Brain microvascular endothelial cell (primary cell): Measurements from ENCODE around the gene TRAF1.

Experiments used
- DNase-seq: peaks from one replicate; pipeline ENCODE4 v3.0.0-alpha.2; 2020
- H3K27ac ChIP-seq: fragments of 250-450 bp; sonication (Bioruptor Pico); 2 replicates; pipeline ENCODE4 v1.5.1; 2020; ENCODE audit warnings: mild to moderate bottlenecking, moderate library complexity
- H3K27me3 ChIP-seq: fragments of 250-450 bp; sonication (Bioruptor Pico); replicated peaks from 2 replicates; pipeline ENCODE4 v1.5.1; 2020; ENCODE audit warnings: mild to moderate bottlenecking
- H3K36me3 ChIP-seq: fragments of 250-450 bp; sonication (Bioruptor Pico); replicated peaks from 2 replicates; pipeline ENCODE4 v1.5.1; 2020; ENCODE audit warnings: mild to moderate bottlenecking
- H3K4me3 ChIP-seq: 2 replicates; pipeline ENCODE4 v1.5.1; 2011; ENCODE audit warnings: low read depth, mild to moderate bottlenecking, control low read depth, low read length, moderate library complexity
- in situ Hi-C: cut with HindIII; loops from 2 replicates; pipeline ENCODE4 v1.10.0; 2017; ENCODE audit warnings: low sequenced_read_pairs, low pct_ligation_motif_present
- TF ChIP-seq, protein P1 (sequence below): IDR thresholded peaks from 2 replicates; pipeline ENCODE4 v1.5.1; 2011; ENCODE audit warnings: low read depth, mild to moderate bottlenecking, moderate library complexity, low read length, control low read depth, inconsistent platforms; ENCODE audit errors: missing control alignments

TRAF1 gene

DNA sequence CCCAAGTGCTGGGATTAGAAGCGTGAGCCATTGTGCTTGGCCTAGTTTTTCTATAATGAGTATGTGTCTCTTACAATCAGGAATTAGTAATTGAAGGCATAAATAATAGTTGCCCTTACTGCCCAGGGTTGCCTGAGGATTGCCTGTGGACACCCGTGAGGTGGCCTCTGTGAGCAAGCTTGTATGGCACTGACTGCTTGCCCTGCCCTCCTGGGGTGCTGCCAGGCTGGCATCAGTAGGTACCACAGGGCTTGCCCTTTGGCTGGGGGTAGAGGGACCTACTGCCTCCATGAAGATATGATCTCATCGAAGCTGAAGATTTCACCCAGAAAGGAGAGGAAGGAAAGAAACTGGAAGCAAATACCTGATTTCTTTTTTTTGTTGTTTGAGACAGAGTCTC is 25.8 kb downstream of the TRAF1 start:
- in situ Hi-C loops = no loop called here
- TF ChIP-seq, protein P1, sequence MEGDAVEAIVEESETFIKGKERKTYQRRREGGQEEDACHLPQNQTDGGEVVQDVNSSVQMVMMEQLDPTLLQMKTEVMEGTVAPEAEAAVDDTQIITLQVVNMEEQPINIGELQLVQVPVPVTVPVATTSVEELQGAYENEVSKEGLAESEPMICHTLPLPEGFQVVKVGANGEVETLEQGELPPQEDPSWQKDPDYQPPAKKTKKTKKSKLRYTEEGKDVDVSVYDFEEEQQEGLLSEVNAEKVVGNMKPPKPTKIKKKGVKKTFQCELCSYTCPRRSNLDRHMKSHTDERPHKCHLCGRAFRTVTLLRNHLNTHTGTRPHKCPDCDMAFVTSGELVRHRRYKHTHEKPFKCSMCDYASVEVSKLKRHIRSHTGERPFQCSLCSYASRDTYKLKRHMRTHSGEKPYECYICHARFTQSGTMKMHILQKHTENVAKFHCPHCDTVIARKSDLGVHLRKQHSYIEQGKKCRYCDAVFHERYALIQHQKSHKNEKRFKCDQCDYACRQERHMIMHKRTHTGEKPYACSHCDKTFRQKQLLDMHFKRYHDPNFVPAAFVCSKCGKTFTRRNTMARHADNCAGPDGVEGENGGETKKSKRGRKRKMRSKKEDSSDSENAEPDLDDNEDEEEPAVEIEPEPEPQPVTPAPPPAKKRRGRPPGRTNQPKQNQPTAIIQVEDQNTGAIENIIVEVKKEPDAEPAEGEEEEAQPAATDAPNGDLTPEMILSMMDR = no peak
- Histone ChIP-seq H3K36me3 (no peaks in the 10 kb centered on the region), H3K27ac (no peak overlapping the region), H3K4me3 (no peak overlapping the region), H3K27me3 (no peaks in the 10 kb centered on the region)
- no peak for DNase-seq

DNA sequence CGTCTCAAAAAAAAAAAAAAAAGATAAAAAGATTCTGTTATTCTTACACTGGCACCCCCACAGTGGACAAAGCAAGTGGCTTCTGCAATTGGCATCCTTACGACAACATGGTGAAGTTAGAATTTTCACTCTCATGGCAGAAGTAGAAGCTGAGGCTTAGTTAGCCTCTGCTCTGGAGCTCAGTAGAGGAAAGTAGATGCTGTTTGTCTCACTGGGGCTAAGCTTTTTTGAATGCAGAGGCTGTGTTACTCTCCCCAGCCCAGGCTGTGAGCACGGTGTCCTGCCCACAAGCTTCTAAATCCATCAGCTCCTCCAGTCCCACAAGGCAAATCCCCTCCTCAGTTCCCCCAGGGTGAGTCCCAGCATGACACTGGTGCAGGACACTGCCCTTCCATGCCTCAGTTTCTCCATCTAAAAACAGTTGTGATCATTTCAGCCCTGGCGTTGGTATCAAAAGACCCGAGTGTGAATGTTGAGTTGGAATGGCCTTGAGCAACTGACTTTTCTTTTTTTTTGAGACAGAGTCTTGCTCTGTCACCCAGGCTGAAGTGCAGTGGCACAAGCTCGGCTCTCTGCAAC is 27.0 kb downstream of the TRAF1 start:
- DNase-seq = no peak
- no peak overlapping the region for H3K27ac ChIP-seq
- TF ChIP-seq, protein P1 = no peak
- H3K4me3 ChIP-seq = no peak overlapping the region
- H3K27me3 ChIP-seq = no peaks in the 10 kb centered on the region
- in situ Hi-C loops = no loop called here
- H3K36me3 ChIP-seq = no peaks in the 10 kb centered on the region

DNA sequence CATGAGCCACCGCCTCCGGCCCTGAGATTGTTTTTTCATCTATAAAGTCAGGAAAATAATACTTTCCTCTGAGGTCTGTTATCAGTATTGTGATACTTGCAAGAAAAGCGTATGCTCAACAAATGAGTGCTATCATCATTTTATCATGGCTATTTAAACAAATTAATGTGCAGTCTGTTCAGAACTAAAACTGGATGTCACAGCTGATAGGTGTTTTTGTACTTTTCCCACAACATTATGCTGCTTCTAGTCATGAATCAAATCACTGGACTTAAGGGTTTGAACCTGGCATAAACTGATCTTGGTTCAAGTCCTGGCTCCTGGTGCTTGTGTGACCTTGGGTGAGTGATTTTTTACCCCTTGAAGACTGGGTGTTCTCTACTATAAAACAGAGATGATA is 28.2 kb downstream of the TRAF1 start:
- no peak overlapping the region for H3K27ac ChIP-seq
- no peak for DNase-seq
- in situ Hi-C loops = no loop called here
- TF ChIP-seq, protein P1 = no peak
- H3K27me3 ChIP-seq = no peaks in the 10 kb centered on the region
- H3K4me3 ChIP-seq = no peak overlapping the region
- no peaks in the 10 kb centered on the region for H3K36me3 ChIP-seq

DNA sequence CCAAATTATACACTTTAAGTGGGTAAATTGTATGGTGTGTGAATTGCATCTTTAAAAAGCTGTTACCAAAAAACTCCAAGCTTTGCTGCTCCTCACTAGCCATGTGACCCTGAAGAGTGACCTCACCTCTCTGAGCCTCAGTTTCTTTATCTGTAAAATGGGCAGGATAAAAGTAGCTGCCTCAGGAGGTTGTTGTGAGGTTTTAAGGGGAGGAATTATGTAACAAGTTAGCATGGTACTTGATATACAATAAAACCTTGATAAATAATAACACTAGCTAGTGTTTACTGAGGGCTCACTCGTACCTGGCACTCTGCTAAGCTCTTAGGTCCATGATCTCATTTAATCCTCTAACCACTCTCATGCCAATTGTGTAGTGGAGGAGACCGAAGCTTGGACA is 30.6 kb downstream of the TRAF1 start:
- no peak for DNase-seq
- no peaks in the 10 kb centered on the region for H3K27me3 ChIP-seq
- H3K27ac ChIP-seq = no peak overlapping the region
- in situ Hi-C loops = no loop called here
- H3K4me3 ChIP-seq = no peak overlapping the region
- H3K36me3 ChIP-seq = no peaks in the 10 kb centered on the region
- TF ChIP-seq, protein P1 = no peak

DNA sequence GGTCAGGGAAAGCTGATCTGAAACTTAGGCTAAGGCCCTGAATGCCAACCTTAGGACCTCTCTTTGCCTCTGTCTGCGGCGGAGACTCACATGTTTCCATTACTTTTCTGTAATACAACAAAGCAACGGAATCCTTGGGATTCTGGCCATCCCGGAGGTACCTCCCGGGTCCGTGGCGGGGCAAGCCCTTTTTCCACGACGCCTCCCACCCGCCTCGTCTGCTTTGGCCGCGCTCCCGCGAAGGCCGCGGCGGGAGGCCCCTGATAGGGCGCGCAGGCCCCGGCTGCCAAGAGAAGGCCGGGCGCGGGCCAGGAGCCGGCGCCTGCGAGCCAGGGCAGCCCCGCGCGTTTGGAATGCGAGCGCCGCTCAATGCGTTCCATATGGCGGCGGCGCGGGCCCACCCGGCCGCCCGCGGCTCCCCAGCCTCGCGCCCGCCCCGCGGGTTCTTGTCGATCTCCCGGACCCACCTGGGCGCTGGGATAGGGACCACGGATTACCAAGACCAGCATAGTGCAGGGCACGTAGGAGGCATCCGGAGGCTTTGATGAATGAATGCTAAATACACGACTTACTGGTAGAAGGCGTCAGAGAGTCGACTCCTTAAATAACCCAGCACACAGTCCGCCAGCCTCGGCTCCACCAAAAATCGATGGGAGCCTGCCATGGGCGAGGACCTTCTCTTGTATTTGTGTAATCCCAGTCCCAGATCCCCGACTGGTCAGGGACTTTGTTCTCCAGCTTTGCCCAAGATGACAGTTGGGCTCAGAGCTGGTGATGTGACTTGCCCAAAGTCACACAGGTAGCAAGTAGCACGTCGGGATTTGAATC is 32.1 kb downstream of the TRAF1 start:
- H3K27ac ChIP-seq = no peak overlapping the region
- TF ChIP-seq, protein P1 = no peak
- in situ Hi-C loops = no loop called here
- peak overlapping the region; percentile 17 for H3K4me3 ChIP-seq
- no peaks in the 10 kb centered on the region for H3K27me3 ChIP-seq
- no peaks in the 10 kb centered on the region for H3K36me3 ChIP-seq
- no peak for DNase-seq
